Uterus (tissue), 4 donors: Measurements from ENCODE around the gene KRTAP5-10. TPM values are rescaled to one million over a fixed set of nuclear protein-coding genes. Genes with fewer than 3 reads are reported as not detected.

Experiments
- DNase-seq, 2 donors: peaks; one replicate each; pipeline ENCODE4 v3.0.0-alpha.2; 2019 to 2020
- H3K27ac ChIP-seq, 2 donors: fragments of 200-600 bp; sonication (generic); 1 replicate in 1 of 2; 2 replicates in 1 of 2; pipeline ENCODE4 v1.5.1; 2016 to 2018
- H3K27me3 ChIP-seq, 2 donors: fragments of 200-600 bp; sonication (generic); one replicate each; pipeline ENCODE4 v1.5.1; 2018 to 2019; ENCODE audit warnings: control low read depth in 1 of 2
- H3K36me3 ChIP-seq, 2 donors: fragments of 200-600 bp; sonication (generic); one replicate each; pipeline ENCODE4 v1.5.1; 2019; ENCODE audit warnings: control low read depth in 1 of 2
- H3K4me1 ChIP-seq, 2 donors: fragments of 200-600 bp; sonication (generic); one replicate each; pipeline ENCODE4 v1.5.1; 2018 to 2019; ENCODE audit warnings: control low read depth in 1 of 2
- H3K4me3 ChIP-seq, 2 donors: fragments of 200-600 bp; sonication (generic); 1 replicate in 1 of 2; 2 replicates in 1 of 2; pipeline ENCODE4 v1.5.1; 2018 to 2019; ENCODE audit warnings: mild to moderate bottlenecking in 1 of 2
- H3K9me3 ChIP-seq, 2 donors: fragments of 200-600 bp; sonication (generic); one replicate each; pipeline ENCODE4 v1.5.1; 2019; ENCODE audit warnings: control low read depth in 1 of 2
- POLR2A ChIP-seq, 2 donors: fragments of 450-650 bp; IDR thresholded peaks; one replicate each; pipeline ENCODE4 v1.6.1; 2016; ENCODE audit warnings: antibody characterized with exemption in 2 of 2, mild to moderate bottlenecking in 1 of 2, moderate library complexity in 1 of 2
- intact Hi-C: fragments of 100-400 bp; cut with DNase I; formaldehyde crosslinking; loops from one replicate; pipeline ENCODE4 v1.15.1; 2023; ENCODE audit warnings: low total_unique reads
- total RNA-seq, 4 donors: library from RNA; depleted of rRNA in 3 of 4; stranded (reverse); fragments of >200 nt in 3 of 4; gene quantifications; one replicate each; pipeline versions ENCODE4 v1.1.0 to v1.2.4, GENCODE V29; 2014 to 2023
- TF ChIP-seq, protein P1 (sequence below), 4 experiments: fragments of 200-600 bp in 2 of 4; fragments of 450-650 bp in 2 of 4; sonication (generic) in 2 of 4; IDR thresholded peaks; one replicate each; pipeline ENCODE4 v1.5.1; 2016 to 2019; ENCODE audit warnings: antibody characterized with exemption in 4 of 4, mild to moderate bottlenecking in 2 of 4, moderate library complexity in 1 of 4
- donor health status: DM: yes; HTN: yes; CAD: no.

KRTAP5-10 gene
- total RNA-seq, 4 donors from 2014 or later = 0.37 TPM; not detected in 3

DNA sequence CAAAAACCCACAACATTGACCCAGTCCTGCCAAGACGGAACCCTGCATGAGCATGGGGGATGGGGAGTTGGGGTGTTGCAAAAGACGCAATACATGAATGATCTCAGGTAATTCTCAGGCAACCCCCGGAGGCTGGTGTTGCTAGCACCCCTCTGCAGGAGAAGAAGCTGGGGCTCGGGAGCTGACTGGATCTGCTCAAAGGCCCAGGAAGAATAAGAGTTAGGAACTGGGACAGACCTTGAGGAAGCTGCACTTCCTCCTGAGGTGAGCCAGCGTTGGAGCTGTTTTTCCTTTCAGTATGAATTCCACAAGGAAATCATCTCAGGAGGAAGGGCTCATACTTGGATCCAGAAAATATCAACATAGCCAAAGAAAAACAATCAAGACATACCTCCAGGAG is 17.2 kb upstream of the KRTAP5-10 start, which contains the start of gene KRTAP5-9:
Gene KRTAP5-9 (plus strand): TSS at position 301 of the 400 bp plus-strand sequence. CDS start 238 bp downstream, outside the sequence.
- Histone ChIP-seq H3K27me3 (no peaks in the 10 kb centered on the region), H3K4me1 (no peaks in the 10 kb centered on the region), H3K9me3 (no peaks in the 10 kb centered on the region), H3K27ac (no peak within 1 kb of the TSS), H3K36me3 (no peaks in the 10 kb centered on the region), H3K4me3 (no peak within 1 kb of the TSS)
- DNase-seq = no peak
- intact Hi-C loops = no loop called here
- TF ChIP-seq, protein P1, sequence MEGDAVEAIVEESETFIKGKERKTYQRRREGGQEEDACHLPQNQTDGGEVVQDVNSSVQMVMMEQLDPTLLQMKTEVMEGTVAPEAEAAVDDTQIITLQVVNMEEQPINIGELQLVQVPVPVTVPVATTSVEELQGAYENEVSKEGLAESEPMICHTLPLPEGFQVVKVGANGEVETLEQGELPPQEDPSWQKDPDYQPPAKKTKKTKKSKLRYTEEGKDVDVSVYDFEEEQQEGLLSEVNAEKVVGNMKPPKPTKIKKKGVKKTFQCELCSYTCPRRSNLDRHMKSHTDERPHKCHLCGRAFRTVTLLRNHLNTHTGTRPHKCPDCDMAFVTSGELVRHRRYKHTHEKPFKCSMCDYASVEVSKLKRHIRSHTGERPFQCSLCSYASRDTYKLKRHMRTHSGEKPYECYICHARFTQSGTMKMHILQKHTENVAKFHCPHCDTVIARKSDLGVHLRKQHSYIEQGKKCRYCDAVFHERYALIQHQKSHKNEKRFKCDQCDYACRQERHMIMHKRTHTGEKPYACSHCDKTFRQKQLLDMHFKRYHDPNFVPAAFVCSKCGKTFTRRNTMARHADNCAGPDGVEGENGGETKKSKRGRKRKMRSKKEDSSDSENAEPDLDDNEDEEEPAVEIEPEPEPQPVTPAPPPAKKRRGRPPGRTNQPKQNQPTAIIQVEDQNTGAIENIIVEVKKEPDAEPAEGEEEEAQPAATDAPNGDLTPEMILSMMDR (IDR thresholded peaks at IDR 0.05) = no peak
- TF ChIP-seq POLR2A (IDR thresholded peaks at IDR 0.05) = no peak

GRCh38 chr11:71548716-71549151 is 16.6 kb upstream of the KRTAP5-10 start:
- Histone ChIP-seq H3K27me3 (no peaks in the 10 kb centered on the region), H3K9me3 (no peaks in the 10 kb centered on the region), H3K36me3 (no peaks in the 10 kb centered on the region), H3K27ac (no peak overlapping the region), H3K4me1 (no peaks in the 10 kb centered on the region), H3K4me3 (no peak overlapping the region)
- DNase-seq = no peak
- intact Hi-C loops = no loop called here
- TF ChIP-seq, protein P1 (IDR thresholded peaks at IDR 0.05) = no peak
- TF ChIP-seq POLR2A (IDR thresholded peaks at IDR 0.05) = no peak

- no peaks in the 10 kb centered on the region for H3K4me1 ChIP-seq
- no peaks in the 10 kb centered on the region for H3K36me3 ChIP-seq
- H3K9me3 ChIP-seq = no peaks in the 10 kb centered on the region
- no peak for TF ChIP-seq POLR2A (IDR thresholded peaks at IDR 0.05)
- TF ChIP-seq, protein P1 (IDR thresholded peaks at IDR 0.05) = no peak
- H3K27ac ChIP-seq = no peak overlapping the region
- intact Hi-C loops = no loop called here
- no peak for DNase-seq
- no peak overlapping the region for H3K4me3 ChIP-seq
- H3K27me3 ChIP-seq = no peaks in the 10 kb centered on the region
These were observed 13.7 kb upstream of the KRTAP5-10 start for GRCh38 chr11:71551711-71552110.

- no peak for DNase-seq
- Histone ChIP-seq H3K4me1 (no peaks in the 10 kb centered on the region), H3K27ac (no peak overlapping the region), H3K27me3 (no peaks in the 10 kb centered on the region), H3K9me3 (no peaks in the 10 kb centered on the region), H3K4me3 (no peak overlapping the region), H3K36me3 (no peaks in the 10 kb centered on the region)
- TF ChIP-seq POLR2A (IDR thresholded peaks at IDR 0.05) = no peak
- TF ChIP-seq, protein P1 (IDR thresholded peaks at IDR 0.05) = no peak
- intact Hi-C loops = no loop called here
These were observed 10.4 kb upstream of the KRTAP5-10 start for GRCh38 chr11:71554996-71555395.

- no peaks in the 10 kb centered on the region for H3K36me3 ChIP-seq
- H3K4me3 ChIP-seq = no peak overlapping the region
- no peak overlapping the region for H3K27ac ChIP-seq
- DNase-seq = no peak
- no peaks in the 10 kb centered on the region for H3K9me3 ChIP-seq
- H3K27me3 ChIP-seq = no peaks in the 10 kb centered on the region
- no peaks in the 10 kb centered on the region for H3K4me1 ChIP-seq
- TF ChIP-seq, protein P1 (IDR thresholded peaks at IDR 0.05) = no peak
- no peak for TF ChIP-seq POLR2A (IDR thresholded peaks at IDR 0.05)
- intact Hi-C loops = no loop called here
These were observed 9.9 kb upstream of the KRTAP5-10 start for GRCh38 chr11:71555508-71555907.
